ENCODE measurements around the gene FZR1.

GRCh38 chr19:3527238-3527910, 21.3 kb downstream of the FZR1 start:
- TF ChIP-seq POLR2A (IDR thresholded peaks at IDR 0.05): no peak
- TF ChIP-seq, protein P1, sequence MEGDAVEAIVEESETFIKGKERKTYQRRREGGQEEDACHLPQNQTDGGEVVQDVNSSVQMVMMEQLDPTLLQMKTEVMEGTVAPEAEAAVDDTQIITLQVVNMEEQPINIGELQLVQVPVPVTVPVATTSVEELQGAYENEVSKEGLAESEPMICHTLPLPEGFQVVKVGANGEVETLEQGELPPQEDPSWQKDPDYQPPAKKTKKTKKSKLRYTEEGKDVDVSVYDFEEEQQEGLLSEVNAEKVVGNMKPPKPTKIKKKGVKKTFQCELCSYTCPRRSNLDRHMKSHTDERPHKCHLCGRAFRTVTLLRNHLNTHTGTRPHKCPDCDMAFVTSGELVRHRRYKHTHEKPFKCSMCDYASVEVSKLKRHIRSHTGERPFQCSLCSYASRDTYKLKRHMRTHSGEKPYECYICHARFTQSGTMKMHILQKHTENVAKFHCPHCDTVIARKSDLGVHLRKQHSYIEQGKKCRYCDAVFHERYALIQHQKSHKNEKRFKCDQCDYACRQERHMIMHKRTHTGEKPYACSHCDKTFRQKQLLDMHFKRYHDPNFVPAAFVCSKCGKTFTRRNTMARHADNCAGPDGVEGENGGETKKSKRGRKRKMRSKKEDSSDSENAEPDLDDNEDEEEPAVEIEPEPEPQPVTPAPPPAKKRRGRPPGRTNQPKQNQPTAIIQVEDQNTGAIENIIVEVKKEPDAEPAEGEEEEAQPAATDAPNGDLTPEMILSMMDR (IDR thresholded peaks at IDR 0.05 in 4 of 5, conservative IDR thresholded peaks at IDR 0.05 in 1 of 5): no peak

Data from gastrocnemius medialis (tissue), 4 donors.